ENCODE data around the gene PRDM16.

DNA sequence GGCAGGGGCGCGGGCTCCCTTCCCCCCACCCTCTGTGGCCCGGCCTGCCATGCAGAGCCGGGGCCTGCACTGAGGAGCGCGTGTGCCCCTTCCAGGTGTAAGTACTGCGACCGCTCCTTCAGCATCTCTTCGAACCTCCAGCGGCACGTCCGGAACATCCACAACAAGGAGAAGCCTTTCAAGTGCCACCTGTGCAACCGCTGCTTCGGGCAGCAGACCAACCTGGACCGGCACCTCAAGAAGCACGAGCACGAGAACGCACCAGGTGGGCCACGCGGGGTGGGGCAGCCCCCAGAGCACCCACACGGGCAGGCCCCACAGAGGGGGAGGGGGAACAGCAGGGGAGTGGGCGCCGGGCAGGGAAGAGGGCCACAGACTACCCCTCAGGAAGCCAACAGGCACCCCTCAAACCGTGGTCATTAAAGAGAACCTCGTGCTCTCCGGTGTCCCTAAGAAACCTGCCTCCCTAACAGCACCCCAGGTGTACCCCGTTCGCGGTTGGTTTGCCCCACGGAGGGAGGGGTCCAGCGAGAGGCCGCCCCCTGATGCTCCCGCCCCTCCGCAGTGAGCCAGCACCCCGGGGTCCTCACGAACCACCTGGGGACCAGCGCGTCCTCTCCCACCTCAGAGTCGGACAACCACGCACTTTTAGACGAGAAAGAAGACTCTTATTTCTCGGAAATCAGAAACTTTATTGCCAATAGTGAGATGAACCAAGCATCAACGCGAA lies 356.6 kb downstream of the PRDM16 start:
- TF ChIP-seq, protein P1, sequence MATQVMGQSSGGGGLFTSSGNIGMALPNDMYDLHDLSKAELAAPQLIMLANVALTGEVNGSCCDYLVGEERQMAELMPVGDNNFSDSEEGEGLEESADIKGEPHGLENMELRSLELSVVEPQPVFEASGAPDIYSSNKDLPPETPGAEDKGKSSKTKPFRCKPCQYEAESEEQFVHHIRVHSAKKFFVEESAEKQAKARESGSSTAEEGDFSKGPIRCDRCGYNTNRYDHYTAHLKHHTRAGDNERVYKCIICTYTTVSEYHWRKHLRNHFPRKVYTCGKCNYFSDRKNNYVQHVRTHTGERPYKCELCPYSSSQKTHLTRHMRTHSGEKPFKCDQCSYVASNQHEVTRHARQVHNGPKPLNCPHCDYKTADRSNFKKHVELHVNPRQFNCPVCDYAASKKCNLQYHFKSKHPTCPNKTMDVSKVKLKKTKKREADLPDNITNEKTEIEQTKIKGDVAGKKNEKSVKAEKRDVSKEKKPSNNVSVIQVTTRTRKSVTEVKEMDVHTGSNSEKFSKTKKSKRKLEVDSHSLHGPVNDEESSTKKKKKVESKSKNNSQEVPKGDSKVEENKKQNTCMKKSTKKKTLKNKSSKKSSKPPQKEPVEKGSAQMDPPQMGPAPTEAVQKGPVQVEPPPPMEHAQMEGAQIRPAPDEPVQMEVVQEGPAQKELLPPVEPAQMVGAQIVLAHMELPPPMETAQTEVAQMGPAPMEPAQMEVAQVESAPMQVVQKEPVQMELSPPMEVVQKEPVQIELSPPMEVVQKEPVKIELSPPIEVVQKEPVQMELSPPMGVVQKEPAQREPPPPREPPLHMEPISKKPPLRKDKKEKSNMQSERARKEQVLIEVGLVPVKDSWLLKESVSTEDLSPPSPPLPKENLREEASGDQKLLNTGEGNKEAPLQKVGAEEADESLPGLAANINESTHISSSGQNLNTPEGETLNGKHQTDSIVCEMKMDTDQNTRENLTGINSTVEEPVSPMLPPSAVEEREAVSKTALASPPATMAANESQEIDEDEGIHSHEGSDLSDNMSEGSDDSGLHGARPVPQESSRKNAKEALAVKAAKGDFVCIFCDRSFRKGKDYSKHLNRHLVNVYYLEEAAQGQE (IDR thresholded peaks at IDR 0.05; ENCODE audit: borderline replicate concordance) = no peak
- TF ChIP-seq, protein P2, sequence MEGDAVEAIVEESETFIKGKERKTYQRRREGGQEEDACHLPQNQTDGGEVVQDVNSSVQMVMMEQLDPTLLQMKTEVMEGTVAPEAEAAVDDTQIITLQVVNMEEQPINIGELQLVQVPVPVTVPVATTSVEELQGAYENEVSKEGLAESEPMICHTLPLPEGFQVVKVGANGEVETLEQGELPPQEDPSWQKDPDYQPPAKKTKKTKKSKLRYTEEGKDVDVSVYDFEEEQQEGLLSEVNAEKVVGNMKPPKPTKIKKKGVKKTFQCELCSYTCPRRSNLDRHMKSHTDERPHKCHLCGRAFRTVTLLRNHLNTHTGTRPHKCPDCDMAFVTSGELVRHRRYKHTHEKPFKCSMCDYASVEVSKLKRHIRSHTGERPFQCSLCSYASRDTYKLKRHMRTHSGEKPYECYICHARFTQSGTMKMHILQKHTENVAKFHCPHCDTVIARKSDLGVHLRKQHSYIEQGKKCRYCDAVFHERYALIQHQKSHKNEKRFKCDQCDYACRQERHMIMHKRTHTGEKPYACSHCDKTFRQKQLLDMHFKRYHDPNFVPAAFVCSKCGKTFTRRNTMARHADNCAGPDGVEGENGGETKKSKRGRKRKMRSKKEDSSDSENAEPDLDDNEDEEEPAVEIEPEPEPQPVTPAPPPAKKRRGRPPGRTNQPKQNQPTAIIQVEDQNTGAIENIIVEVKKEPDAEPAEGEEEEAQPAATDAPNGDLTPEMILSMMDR (IDR thresholded peaks at IDR 0.05; ENCODE audit: poor library complexity, severe bottlenecking) = no peak
- no peak for TF ChIP-seq EP300 (conservative IDR thresholded peaks at IDR 0.05; ENCODE audit: poor library complexity, severe bottlenecking)
- no peak for TF ChIP-seq EZH2 (IDR thresholded peaks at IDR 0.05; ENCODE audit: borderline replicate concordance, insufficient read depth, low read length, poor library complexity, severe bottlenecking)
- TF ChIP-seq POLR2AphosphoS5 (IDR thresholded peaks at IDR 0.05) = no peak
- TF ChIP-seq RAD21 (conservative IDR thresholded peaks at IDR 0.05) = no peak
- no peak for TF ChIP-seq TAF1 (IDR thresholded peaks at IDR 0.05; ENCODE audit: low read depth)
- TF ChIP-seq MXI1 (conservative IDR thresholded peaks at IDR 0.05; ENCODE audit: poor library complexity, severe bottlenecking) = no peak
- no peak for TF ChIP-seq SMC3 (conservative IDR thresholded peaks at IDR 0.05; ENCODE audit: poor library complexity)

Measured in neural cell (in vitro differentiated cells).